ENCODE data around the gene PFN4. TPM values are rescaled to one million over a fixed set of nuclear protein-coding genes. Genes with fewer than 3 reads are reported as not detected.

The PFN4 gene
- total RNA-seq, 4 donors from 2014 or later, result not detected

DNA sequence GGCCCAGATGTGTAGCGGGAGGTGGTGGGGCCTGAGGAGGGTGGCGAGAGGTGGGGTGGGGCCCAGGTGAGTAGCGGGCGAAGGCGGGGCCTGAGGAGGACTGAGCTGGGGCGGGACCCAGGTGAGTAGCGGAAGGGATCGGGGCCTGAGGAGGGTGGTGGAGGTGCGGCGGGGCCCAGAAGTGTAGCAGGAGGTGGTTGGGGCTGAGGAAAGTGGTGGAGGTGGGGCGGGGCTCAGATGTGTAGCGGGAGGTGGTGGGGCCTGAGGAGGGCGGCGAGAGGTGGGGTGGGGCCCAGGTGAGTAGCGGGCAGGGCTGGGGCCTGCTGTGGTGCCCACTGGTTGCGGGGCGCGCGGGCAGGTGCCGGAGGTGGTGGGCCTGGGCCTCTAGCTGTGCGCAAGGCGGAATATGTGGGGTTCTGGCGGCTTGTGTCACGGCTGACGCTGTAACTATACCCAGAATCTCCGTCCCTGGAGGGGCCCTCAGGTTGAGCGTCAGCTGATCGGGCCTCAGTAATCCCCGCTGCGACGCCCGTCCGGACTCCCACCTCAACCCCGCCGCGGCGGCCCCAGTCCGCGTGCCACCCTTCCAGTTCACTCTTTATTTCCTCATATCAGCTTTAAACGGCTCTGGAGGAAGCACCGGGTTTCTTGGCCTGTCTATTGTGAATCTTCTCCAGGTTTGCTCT is 46.1 kb downstream of the PFN4 start:
- Histone ChIP-seq H3K27me3 (no peaks in the 10 kb centered on the region), H3K9me3 (no peaks in the 10 kb centered on the region), H3K27ac (peak overlapping the region; percentile 86 to 100 (median 97)), H3K36me3 (peaks cover 0 to 46% (median 0%) of the 10 kb centered on the region in 3 donors), H3K4me1 (peaks cover 0 to 20% (median 7%) of the 10 kb centered on the region in 4 donors), H3K4me3 (peak overlapping the region; percentile 64 to 80 (median 74))
- peak in 1 of 3 donors; percentile 23 for DNase-seq
- TF ChIP-seq, protein P1, sequence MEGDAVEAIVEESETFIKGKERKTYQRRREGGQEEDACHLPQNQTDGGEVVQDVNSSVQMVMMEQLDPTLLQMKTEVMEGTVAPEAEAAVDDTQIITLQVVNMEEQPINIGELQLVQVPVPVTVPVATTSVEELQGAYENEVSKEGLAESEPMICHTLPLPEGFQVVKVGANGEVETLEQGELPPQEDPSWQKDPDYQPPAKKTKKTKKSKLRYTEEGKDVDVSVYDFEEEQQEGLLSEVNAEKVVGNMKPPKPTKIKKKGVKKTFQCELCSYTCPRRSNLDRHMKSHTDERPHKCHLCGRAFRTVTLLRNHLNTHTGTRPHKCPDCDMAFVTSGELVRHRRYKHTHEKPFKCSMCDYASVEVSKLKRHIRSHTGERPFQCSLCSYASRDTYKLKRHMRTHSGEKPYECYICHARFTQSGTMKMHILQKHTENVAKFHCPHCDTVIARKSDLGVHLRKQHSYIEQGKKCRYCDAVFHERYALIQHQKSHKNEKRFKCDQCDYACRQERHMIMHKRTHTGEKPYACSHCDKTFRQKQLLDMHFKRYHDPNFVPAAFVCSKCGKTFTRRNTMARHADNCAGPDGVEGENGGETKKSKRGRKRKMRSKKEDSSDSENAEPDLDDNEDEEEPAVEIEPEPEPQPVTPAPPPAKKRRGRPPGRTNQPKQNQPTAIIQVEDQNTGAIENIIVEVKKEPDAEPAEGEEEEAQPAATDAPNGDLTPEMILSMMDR (IDR thresholded peaks at IDR 0.05), result no peak
- peak; percentile 60 to 83 for TF ChIP-seq POLR2A (IDR thresholded peaks at IDR 0.05)

DNA sequence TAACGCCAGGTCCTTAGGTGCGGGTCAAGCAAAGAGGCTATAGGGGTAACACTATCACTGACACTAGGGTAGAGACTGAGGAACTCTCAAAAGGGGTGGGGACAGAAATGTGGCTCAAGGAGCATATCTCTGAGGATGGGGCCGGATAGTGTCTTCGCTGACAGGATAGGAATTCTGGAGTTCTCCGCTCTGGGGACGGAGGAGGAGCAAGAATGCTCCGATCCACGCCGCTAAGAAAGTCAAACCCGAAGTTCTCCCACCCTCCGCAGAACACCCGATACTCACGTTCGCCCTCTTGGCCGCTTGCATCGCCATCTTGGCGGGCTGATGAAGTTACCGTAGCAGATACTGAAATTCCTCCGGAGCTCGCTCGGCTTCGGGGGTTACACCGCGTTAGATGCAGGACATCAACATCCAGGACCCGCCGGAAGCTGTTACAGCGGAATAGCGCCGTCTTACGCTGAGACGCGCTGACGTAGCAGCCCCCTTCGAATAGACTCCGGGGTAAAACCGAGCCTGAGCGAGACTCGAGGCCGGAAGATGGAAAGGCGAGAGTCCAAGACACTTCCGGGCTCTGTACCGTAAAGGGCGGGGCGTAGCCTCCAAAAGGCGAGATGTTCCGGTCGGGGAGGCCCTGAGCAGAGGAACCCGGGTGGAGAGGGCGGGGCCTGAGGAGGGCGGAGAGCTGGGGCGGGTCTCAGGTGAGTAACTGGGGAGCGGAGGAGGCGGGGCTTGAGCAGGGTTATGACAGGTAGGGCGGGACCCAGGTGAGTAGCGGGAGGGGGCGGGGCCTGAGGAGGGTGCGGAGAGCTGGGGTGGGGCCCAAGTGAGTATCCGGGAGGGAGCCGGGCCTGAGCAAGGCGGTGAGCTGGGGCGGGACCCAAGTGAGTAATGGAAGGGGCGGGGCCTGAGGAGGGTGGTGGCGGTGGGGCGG is 47.0 kb downstream of the PFN4 start, which contains the start of gene SF3B6:
TSS of gene SF3B6 (minus strand) at position 412 of the 934 bp plus-strand sequence. CDS start at position 315, 97 bp downstream.
- peak; percentile 80 to 82 for TF ChIP-seq POLR2A (IDR thresholded peaks at IDR 0.05)
- TF ChIP-seq, protein P1 (IDR thresholded peaks at IDR 0.05), result no peak

DNA sequence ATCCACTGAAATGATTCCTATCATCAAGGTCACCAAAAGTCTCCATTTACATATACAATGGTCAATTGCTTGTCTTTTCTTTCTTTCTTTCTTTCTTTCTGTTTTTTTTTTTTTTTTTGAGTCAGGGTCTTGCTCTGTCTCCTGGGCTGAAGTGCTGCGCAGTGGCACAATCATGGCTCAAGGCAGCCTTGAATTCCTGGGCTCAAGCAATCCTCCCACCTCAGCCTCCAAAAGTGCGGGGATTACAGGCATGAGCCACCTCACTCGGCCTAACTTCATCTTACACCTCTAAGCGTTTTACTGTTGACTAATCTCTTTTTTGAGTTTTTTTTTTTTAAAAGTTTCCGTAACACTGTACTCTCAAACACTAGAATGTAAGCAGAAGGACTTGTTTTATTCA is 47.9 kb downstream of the PFN4 start:
- Histone ChIP-seq H3K27me3 (no peaks in the 10 kb centered on the region), H3K27ac (peak overlapping the region in 2 of 4 donors; percentile 96 to 98), H3K9me3 (no peaks in the 10 kb centered on the region), H3K4me1 (peaks cover 0 to 20% (median 7%) of the 10 kb centered on the region in 4 donors), H3K36me3 (peaks cover 0 to 48% (median 0%) of the 10 kb centered on the region in 3 donors), H3K4me3 (peak overlapping the region; percentile 64 to 80 (median 74))
- DNase-seq, result no peak
- TF ChIP-seq, protein P1 (IDR thresholded peaks at IDR 0.05), result no peak
- no peak for TF ChIP-seq POLR2A (IDR thresholded peaks at IDR 0.05)

More for the DNA sequence above, 47.0 kb downstream of the PFN4 start, which contains the start of gene SF3B6:
- Histone ChIP-seq H3K9me3 (no peaks in the 10 kb centered on the region), H3K4me3 (peak within 1 kb of the TSS; percentile 64 to 80 (median 74)), H3K36me3 (peaks cover 0 to 46% (median 0%) of the 10 kb centered on the region in 3 donors), H3K27me3 (no peaks in the 10 kb centered on the region), H3K4me1 (peaks cover 0 to 20% (median 7%) of the 10 kb centered on the region in 4 donors), H3K27ac (peak within 1 kb of the TSS; percentile 86 to 100 (median 97))
- DNase-seq, result peak; percentile 100

DNA sequence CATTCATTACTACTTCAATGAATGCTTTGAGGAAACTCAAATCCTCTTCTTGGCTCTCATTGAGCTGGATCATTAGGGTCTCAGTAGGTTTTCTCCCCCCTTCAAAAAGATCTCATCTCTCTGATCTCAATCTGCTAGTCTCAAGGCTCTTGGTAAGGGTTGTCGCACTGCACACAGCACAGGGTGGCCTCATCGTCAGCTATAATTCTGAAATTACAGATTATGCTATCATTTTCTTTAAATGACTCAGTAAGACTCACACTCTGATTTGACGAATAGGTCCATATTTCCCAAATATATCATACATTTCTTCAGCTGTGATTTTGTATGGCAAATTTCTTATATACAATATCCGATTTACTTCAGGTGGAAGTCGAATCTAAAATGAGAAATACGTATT is 49.3 kb downstream of the PFN4 start:
- Histone ChIP-seq H3K9me3 (no peaks in the 10 kb centered on the region), H3K4me3 (no peak overlapping the region), H3K27ac (no peak overlapping the region), H3K4me1 (peaks cover 0 to 20% (median 7%) of the 10 kb centered on the region in 4 donors), H3K36me3 (peaks cover 0 to 48% (median 0%) of the 10 kb centered on the region in 3 donors), H3K27me3 (no peaks in the 10 kb centered on the region)
- TF ChIP-seq, protein P1 (IDR thresholded peaks at IDR 0.05), result no peak
- no peak for TF ChIP-seq POLR2A (IDR thresholded peaks at IDR 0.05)
- no peak for DNase-seq

DNA sequence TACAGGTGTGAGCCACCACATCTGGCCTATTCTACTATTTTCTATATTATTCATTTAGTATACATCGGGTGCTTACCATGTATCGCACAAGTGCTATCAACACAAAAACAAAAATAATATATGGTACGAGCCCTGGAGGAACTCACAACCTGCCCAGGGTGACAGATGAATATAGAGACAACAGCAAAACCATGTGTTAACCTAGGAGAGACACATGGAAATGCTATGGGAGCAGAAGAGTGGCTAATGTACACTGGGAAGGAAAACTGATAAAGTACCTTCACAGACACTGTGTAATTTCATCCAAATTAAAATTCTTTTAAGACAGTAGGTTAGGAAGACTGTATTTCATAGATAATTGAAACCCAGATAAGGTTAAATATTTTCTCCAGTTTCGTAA is 50.9 kb downstream of the PFN4 start:
- no peak overlapping the region for H3K27ac ChIP-seq
- no peak for DNase-seq
- no peaks in the 10 kb centered on the region for H3K9me3 ChIP-seq
- TF ChIP-seq, protein P1 (IDR thresholded peaks at IDR 0.05), result no peak
- no peak for TF ChIP-seq POLR2A (IDR thresholded peaks at IDR 0.05)
- H3K27me3 ChIP-seq, result no peaks in the 10 kb centered on the region
- H3K4me1 ChIP-seq, result peaks cover 0 to 12% (median 3%) of the 10 kb centered on the region in 4 donors
- H3K4me3 ChIP-seq, result no peak overlapping the region
- H3K36me3 ChIP-seq, result peaks cover 0 to 63% (median 0%) of the 10 kb centered on the region in 3 donors

Data from Peyer's patch (tissue), 4 donors.